ENCODE results near the gene ADARB1.

The ADARB1 gene

DNA sequence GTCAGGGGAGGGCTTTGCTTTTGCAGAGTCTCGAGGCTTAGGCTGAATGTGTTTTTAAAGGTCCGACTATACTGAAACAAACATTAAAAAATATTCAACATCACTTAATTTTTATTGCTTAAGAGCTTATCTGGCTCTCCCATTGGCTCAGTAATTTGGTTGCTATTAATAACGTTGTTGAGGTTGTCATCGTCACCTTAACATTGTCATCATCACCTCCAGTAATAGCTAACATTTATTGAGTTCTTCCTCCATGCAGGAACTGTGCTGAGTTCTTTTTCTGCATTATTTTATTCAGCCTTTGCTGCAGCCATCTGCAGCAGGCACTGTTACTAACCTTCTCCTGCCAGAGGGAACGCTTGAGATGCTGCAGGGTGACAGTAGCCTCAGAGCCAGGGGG lies 40.1 kb downstream of the ADARB1 start:
- DNase-seq, result no peak
- Histone ChIP-seq H3K9me3 (no peaks in the 10 kb centered on the region), H3K27me3 (no peaks in the 10 kb centered on the region), H3K36me3 (no peaks in the 10 kb centered on the region), H3K4me3 (ENCODE audit: low read depth, low read length) (no peak overlapping the region), H3K4me1 (peaks cover 10% of the 10 kb centered on the region)
- TF ChIP-seq, protein P1, sequence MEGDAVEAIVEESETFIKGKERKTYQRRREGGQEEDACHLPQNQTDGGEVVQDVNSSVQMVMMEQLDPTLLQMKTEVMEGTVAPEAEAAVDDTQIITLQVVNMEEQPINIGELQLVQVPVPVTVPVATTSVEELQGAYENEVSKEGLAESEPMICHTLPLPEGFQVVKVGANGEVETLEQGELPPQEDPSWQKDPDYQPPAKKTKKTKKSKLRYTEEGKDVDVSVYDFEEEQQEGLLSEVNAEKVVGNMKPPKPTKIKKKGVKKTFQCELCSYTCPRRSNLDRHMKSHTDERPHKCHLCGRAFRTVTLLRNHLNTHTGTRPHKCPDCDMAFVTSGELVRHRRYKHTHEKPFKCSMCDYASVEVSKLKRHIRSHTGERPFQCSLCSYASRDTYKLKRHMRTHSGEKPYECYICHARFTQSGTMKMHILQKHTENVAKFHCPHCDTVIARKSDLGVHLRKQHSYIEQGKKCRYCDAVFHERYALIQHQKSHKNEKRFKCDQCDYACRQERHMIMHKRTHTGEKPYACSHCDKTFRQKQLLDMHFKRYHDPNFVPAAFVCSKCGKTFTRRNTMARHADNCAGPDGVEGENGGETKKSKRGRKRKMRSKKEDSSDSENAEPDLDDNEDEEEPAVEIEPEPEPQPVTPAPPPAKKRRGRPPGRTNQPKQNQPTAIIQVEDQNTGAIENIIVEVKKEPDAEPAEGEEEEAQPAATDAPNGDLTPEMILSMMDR (IDR thresholded peaks at IDR 0.05; ENCODE audit: low read depth, low read length), result no peak

DNA sequence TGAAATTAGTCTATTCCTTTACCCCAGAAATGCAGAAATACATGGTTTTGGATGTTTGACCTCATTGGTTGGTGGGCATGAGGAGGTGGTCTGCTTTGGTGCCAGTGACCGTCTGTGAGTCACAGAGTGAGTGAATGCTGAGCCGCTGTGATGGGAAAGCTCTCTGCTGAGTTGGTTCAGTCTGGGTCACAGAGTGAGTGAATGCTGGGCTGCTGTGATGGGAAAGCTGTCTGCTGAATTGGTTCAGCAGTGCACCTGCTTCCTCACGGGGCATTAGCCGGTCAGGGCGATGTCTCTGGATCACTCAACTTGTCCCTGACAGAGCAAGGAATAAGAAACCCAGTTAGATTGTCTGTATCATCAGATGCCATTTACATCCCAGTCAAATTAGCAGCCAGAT lies 40.8 kb downstream of the ADARB1 start:
- Histone ChIP-seq H3K36me3 (no peaks in the 10 kb centered on the region), H3K9me3 (no peaks in the 10 kb centered on the region), H3K27me3 (no peaks in the 10 kb centered on the region), H3K4me1 (peaks cover 10% of the 10 kb centered on the region), H3K4me3 (ENCODE audit: low read depth, low read length) (no peak overlapping the region)
- DNase-seq, result no peak
- TF ChIP-seq, protein P1 (IDR thresholded peaks at IDR 0.05; ENCODE audit: low read depth, low read length), result no peak

DNA sequence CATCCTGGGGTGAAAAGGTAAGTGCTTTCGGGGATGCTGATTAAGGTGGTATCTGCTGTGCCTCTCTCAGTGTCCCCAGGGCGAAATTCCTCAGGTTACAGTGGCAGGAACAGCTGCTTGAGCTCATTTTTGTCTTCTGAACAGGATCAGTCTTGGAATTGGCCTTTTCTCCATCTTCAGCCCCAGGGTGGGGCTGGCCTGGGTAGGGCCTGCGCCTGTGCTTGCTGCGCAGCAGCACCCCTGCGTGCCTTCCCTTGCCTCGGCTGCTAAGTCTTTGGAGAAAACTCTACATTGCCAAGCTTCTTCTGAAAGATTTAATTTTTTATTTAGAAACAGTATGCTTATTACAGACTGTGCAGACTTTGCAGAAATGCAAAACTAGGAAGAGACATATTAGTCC lies 41.7 kb downstream of the ADARB1 start:
- no peaks in the 10 kb centered on the region for H3K27me3 ChIP-seq

DNA sequence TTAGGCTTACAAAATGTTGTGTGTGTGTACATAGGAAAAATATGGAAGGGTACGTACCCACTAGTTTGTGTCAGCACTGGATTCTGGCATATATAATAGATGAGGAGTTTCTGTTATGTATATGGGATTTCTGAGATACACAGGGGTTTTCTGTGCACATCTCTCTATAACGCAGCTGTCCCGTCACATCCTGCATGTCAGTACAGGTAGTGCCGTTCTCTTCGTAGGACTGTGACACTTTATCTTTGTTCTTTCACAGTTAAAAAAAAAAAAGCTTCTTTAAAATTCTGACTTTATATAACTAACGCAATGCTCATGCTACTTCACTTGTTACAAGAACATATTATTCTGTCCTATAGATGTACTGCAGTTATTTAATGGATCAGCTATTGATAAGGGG lies 42.9 kb downstream of the ADARB1 start:
- no peaks in the 10 kb centered on the region for H3K27me3 ChIP-seq
- H3K36me3 ChIP-seq, result no peaks in the 10 kb centered on the region
- H3K9me3 ChIP-seq, result no peaks in the 10 kb centered on the region
- DNase-seq, result no peak
- H3K4me1 ChIP-seq, result peaks cover 18% of the 10 kb centered on the region
- no peak overlapping the region for H3K4me3 ChIP-seq (ENCODE audit: low read depth, low read length)
- TF ChIP-seq, protein P1 (IDR thresholded peaks at IDR 0.05; ENCODE audit: low read depth, low read length), result no peak

More for the DNA sequence above, 41.7 kb downstream of the ADARB1 start:
- Histone ChIP-seq H3K4me3 (ENCODE audit: low read depth, low read length) (no peak overlapping the region), H3K36me3 (no peaks in the 10 kb centered on the region), H3K4me1 (peaks cover 10% of the 10 kb centered on the region), H3K9me3 (no peaks in the 10 kb centered on the region)
- no peak for DNase-seq
- TF ChIP-seq, protein P1 (IDR thresholded peaks at IDR 0.05; ENCODE audit: low read depth, low read length), result no peak

DNA sequence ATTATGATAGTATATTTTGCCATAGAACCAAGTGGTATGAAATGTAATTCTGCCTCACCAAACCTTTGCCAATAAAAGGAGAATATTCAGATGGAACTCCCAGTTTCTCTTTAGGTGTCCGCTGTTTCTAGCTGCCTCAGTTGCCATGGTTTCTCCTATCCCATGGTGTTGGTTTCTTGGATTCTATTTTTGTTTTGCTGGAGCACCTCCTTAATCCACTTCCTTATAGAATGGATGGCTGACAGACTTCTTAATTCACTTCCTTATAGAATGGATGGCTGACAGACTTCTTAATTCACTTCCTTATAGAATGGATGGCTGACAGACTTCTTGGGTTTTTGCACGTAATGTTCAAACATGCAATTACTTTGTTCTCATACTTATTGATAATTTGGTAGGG lies 43.7 kb downstream of the ADARB1 start:
- no peaks in the 10 kb centered on the region for H3K9me3 ChIP-seq
- TF ChIP-seq, protein P1 (IDR thresholded peaks at IDR 0.05; ENCODE audit: low read depth, low read length), result no peak
- H3K36me3 ChIP-seq, result no peaks in the 10 kb centered on the region
- DNase-seq, result no peak
- peaks cover 23% of the 10 kb centered on the region for H3K4me1 ChIP-seq
- H3K27me3 ChIP-seq, result no peaks in the 10 kb centered on the region
- H3K4me3 ChIP-seq (ENCODE audit: low read depth, low read length), result no peak overlapping the region

DNA sequence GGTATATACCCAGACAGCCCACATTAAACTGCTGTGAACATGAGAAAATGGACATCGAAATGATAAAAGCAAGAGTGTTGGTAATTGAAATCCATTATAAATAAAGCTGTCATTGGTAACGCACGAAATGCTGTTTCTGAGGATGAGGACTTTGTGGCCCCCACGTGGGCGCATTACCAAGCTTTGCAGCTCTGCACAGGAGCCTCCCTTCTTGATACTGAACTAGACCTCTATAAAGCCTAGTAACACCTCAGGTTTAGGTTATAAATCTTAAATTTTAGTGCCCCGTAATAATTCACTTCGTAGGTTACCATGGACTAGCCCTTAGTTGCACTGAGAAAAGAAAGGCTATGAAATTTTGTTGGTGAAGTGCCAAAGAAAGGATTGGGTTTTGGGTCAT lies 45.4 kb downstream of the ADARB1 start:
- Histone ChIP-seq H3K36me3 (no peaks in the 10 kb centered on the region), H3K4me3 (ENCODE audit: low read depth, low read length) (no peak overlapping the region), H3K27me3 (no peaks in the 10 kb centered on the region), H3K9me3 (no peaks in the 10 kb centered on the region), H3K4me1 (peaks cover 13% of the 10 kb centered on the region; the same call in 1 of the 2 replicates)
- DNase-seq, result no peak
- TF ChIP-seq, protein P1 (IDR thresholded peaks at IDR 0.05; ENCODE audit: low read depth, low read length), result no peak

Data from BE2C (cell line).